Umbilical cord (tissue), 2 donors: ENCODE results near the gene IMMP2L. TPM values are rescaled to one million over a fixed set of nuclear protein-coding genes. Genes with fewer than 3 reads are reported as not detected.
"Not testable (repeated sequence)": the region's sequence is repeated elsewhere in the genome, so short reads cannot be mapped to it uniquely, and the experiment has no call there.

Experiments used
- DNase-seq: peaks from one replicate; pipeline ENCODE4 v3.0.0-alpha.2; 2015; ENCODE audit warnings: low spot score
- total RNA-seq: library from RNA; depleted of rRNA; stranded (reverse); fragments of >200 nt; gene quantifications from one replicate; pipeline ENCODE4 v1.2.3, GENCODE V29; 2014; ENCODE audit warnings: low replicate concordance; ENCODE audit not compliant: insufficient read depth

IMMP2L gene
- total RNA-seq, 1 donor from 2014 or later, result 31.1 TPM

DNA sequence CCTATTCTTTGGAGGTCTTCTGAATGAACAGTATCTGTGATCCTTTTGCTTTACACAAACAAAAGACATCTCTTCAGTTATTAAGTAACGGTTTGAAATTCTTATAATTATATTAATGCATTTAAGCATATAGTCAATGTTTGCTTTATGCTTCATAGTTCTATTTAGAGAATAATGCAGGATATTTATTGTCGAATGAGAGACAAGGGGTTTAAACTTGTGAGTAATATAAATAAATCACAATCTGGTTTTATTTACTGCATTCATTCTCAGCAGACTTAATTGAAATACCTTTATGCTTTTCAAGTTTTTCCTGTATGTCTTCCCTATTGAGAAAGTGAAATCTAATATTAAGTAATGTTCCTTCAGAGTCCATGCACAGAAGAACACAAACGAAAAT is 620.9 kb downstream of the IMMP2L start:
- no peak for DNase-seq

- DNase-seq, result no peak
Observed at GRCh38 chr7:110940756-110941155, 621.5 kb downstream of the IMMP2L start.

DNA sequence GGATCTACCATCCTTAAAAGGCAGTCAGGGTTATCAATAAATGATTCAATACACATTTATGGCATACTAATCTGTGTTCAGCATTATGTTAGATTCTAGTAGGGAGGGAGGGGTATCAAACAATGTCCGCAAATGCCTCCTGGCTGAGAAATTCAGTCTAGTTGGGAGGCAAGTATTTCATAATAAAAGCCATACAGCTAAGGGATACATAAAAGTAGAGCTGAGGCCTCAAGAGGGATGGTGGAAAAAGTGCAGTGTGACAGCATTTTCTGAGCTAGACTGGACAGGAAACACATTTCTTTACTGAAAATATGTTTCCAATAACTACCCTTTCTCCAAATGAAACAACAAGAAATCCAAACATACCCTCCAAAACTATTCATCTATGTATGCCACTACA is 624.1 kb downstream of the IMMP2L start:
- DNase-seq, result peak; percentile 40

- not testable (repeated sequence) for DNase-seq
Observed at GRCh38 chr7:110936665-110937064, 625.6 kb downstream of the IMMP2L start.

DNA sequence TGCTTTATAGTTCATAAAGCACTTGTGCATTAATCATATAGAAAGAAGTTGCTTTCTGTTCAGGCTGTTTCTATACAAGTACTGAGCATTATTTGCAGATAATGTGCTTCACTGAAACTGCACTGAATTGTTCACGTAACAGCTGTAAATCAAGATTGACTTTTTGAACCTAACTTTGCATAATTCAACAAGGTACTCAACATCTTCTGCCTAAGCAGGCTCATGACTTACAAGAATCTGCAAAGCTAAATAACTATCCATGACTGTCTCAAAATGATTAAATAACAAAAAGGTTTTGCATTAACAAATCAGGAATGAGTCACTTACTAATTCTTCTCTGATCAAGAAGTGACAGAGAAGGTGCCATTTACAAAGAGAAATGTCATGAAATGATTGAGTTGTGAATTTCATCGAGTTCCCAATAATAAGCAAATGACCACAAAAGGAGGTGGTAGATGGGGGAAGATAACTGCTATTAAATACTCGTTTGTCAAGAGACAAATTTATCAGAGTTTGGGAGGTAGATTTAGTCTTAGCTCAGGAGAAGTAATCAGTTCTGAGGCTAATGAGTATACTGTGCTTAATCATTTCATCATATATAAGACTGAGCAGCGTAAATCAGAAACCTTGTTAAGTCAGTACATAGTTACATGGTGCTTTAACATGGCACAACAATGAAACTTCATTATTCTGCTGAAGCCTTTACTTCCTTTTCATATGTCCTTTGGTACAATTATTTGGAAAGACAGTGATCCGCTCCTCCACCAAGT is 632.6 kb downstream of the IMMP2L start:
- peak; percentile 63 for DNase-seq

GRCh38 chr7:110922906-110923305 is 639.4 kb downstream of the IMMP2L start:
- no peak for DNase-seq

DNA sequence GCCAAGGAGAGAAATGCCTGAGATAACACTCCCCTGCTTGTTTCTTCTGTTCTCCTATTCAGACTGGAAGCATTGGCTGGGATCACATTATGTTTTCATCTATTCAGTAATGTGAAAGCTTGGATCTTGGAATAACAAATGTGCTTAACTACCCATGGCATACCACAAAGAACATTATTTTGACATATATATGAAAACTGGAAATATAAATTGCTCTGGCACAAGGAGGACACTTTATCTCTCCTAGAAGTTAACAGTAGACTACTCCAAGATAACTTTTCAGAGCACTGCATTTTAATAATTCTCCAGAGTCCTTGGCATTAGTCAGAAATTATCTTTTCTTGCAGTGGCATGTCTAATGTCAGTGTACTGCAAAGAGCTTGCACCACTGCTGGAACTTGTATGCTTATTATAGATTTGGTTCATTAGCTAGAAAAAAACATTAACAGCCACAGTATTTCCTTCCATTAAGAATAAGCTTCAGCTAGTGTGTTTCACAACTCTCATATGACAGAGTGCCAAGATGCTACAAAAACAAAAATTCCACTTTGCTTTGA is 640.6 kb downstream of the IMMP2L start:
- DNase-seq, result peak; percentile 88

- DNase-seq, result no peak
Observed at GRCh38 chr7:110918949-110919548, 643.2 kb downstream of the IMMP2L start.

DNA sequence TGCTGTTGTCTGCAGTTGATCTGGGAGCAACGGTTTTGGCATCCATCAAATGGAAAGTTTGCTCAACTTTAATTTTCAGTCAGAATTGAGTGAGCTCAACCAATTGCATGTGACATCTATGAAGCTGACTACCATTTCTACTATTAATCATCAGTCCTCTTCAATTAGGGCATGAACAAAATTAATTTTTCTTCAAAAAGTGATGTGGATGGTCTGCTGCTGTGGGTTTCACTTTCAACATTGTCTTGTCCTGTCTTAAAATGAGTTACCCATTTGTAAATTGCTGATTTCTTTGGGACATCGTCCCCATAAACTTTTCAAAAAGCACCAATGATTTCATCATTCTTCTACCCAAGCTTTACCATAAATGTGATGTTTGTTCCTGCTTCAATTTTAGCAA is 648.0 kb downstream of the IMMP2L start:
- no peak for DNase-seq

GRCh38 chr7:110911632-110912031 is 650.7 kb downstream of the IMMP2L start:
- DNase-seq, result no peak

DNA sequence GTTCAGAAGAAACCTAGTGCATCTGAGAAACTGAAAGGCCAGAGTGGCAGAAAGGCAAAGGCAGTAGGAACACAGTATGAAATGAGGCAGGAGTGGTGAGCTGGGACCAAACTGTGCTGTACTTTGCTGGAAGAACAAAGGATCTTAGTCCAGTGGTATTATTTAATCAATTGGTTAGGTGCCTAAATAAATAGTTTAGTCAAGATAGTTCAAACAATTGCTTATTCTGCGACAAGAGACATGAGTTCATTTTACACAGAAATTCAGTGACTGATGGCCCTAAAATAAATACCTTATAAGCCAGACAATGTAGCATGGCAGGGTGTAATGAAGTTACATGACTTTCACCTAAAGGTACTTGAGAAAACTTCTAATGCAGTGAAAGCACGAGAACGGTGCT is 653.2 kb downstream of the IMMP2L start:
- no peak for DNase-seq

DNA sequence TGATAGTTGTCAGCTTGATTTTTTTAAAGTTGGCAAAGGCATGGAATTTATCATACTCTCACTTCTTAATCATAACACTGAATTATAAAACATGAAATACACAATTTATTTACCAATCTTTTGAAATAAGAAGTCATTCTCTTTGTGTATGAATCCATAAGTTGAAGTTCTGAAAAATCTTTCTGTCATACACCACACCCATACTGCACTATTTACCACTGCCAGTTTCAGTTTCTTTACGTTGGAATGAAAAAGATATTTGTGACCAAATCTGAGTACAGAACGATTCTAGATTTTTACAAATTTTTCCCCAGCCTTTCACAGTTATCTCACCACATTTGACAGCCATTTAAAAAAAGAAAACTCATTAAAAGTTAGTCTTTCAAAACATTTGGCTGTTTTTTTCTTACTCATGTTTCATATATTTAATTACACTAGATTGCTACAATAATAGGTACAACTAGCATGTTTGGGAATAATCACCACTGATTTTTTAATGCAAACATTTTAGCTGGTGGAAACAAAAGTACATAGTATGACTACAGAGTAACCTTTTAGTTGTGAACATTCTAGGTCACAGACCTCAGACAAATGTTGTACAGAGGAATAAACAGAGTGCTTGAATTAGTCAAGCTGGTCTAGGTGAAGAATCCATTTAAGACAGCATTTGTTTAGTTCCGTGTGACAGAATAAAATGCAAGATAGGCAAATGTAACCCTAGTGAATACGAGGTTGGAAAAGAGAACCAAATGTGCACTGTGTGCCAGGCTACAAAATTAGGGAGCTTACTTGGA is 656.3 kb downstream of the IMMP2L start:
- DNase-seq, result no peak

- no peak for DNase-seq
Observed at GRCh38 chr7:110898516-110898915, 663.8 kb downstream of the IMMP2L start.

GRCh38 chr7:110897538-110897937 is 664.8 kb downstream of the IMMP2L start:
- DNase-seq, result no peak

DNA sequence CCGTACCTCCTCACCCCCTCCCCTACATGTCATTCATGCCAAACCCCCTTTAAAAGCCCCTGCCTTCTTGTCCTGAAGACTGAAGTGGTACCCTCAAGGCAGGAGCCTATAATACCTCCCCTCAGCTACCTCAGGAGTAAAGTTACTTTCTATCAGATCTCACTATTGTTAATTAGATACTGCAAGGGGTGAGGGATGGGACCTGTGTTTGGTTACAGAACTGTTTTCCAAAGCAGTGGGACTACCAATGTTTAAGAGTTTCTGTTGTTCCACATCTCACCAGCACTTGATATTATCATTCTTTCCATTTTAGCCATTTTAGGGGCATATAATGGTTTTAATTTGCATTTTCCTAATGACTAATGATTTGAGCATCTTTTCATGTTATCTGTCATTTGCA is 668.2 kb downstream of the IMMP2L start:
- DNase-seq, result no peak

GRCh38 chr7:110891197-110891596 is 671.1 kb downstream of the IMMP2L start:
- no peak for DNase-seq

DNA sequence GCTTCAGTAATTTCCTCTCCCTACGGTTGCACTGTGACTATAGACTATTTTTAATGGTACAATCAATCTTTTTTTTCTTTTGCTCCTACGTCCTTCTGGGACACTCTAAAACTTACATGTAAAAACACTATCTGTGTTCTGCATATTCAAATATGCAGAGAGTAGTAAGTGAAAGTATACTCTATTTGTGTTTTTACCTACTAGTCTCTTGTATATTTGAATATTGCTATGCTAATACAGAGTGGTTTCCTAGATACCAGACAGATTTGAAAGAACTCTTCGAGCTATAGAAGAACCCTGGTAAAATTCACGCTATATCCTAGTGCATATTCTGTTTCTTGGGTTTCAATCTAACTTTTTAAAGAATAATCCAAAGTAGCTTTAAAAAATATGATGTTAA is 672.2 kb downstream of the IMMP2L start:
- DNase-seq, result no peak

DNA sequence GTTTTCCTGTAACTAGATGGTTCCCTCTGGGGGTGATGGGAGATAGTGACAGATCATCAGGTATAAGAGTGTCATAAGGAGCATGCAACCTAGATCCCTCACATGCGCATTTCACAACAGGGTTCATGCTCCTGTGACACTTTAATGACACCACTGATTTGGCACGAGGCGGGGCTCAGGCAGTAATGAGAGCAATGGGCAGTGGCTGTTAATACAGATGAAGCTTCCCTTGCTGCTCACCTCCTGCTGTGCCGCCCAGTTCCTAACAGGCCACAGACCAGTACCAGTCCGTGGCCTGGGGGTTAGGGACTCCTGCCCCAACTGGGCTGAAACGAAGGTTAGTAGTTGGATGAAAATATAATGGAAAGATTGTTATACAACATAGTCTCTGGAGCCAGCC is 673.0 kb downstream of the IMMP2L start:
- DNase-seq, result no peak

DNA sequence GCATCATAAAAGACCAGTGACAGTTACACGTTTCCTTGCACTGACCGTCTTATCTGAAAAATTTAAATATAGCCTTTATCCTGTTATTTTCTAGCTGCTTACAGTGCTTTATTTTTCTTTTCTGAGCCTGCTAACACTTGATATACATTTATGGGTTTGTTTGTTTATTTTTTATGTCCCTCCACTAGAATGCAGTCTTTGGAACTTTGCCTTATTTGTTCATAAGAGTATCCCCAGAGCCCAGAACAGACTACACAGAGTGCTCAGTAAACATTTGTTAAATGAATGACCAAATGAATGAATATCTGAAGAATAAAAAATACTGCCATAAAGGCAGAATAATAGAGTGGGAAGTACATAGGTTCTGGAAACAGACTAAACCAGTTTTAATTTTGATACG is 673.7 kb downstream of the IMMP2L start:
- peak; percentile 39 for DNase-seq

DNA sequence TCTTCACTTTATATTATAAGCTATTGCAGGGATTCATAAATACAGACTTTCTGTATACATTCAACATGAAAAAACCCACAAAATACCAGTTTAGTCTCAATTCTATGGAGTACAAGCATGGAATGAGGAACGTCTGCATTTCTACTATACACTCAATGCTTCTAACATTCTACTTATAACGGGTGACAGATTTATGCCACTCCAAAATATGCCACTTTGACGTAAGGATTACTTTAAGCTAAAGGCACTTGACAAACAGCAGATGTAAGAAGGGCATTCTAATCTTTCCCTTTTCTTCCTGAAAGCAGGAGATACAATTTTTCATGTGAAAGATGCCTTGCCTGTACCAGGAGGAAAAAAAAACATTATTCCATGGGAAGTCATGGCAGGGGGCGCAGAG is 676.8 kb downstream of the IMMP2L start:
- peak; percentile 42 for DNase-seq

GRCh38 chr7:110881721-110882120 is 680.6 kb downstream of the IMMP2L start:
- peak; percentile 26 for DNase-seq

DNA sequence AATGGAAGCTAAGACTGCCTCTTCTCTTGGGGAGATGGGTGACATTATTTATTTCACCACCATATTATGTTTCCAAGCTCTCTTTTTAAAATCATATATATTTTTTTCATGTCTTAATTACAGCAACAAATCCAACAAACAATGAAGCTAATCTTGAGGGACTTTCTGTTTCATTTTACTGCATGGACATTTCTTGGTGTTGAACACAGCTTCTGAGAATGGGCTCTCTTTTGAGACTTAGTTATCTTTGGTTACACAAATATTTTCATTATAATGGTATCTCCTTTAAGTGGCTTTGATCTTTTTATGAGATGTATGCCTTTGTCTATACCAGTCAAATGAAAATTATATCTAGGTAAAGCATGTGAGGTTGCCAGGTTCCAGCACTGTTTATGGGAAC is 681.3 kb downstream of the IMMP2L start:
- DNase-seq, result no peak
